ENCODE measurements around the gene BCO2.
"Not testable (repeated sequence)": the region's sequence is repeated elsewhere in the genome, so short reads cannot be mapped to it uniquely, and the experiment has no call there.

Gene BCO2

GRCh38 chr11:112167145-112167544 is 8.2 kb upstream of the BCO2 start, which contains the start of gene TEX12:
Gene TEX12, plus strand, starts transcription at chr11:112167372. Its CDS starts 1,897 bp downstream, at chr11:112169269.
- DNase-seq: no peak

- DNase-seq: no peak
Measured at GRCh38 chr11:112172362-112172994, 2.8 kb upstream of the BCO2 start.

- no peak for DNase-seq
Measured at GRCh38 chr11:112173152-112173551, 2.2 kb upstream of the BCO2 start.

DNA sequence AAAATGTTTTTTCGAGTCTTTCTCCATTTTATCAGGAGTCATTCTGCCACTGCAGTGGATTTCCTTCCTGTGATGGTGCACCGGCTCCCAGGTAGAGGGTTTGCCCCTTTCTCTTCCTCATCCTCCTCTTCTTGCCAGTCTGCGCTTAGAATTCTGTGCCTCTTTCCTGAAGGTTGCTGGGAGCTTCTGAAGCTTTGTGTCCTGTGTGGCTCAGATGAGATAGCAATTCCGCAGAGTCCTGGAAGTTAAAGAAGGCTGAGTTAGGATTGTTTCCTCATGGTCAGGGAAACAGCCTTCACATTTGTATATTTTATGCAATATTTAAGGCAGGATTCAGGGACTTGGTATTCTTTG is 264 bp downstream of the BCO2 start:
- no peak for DNase-seq

DNA sequence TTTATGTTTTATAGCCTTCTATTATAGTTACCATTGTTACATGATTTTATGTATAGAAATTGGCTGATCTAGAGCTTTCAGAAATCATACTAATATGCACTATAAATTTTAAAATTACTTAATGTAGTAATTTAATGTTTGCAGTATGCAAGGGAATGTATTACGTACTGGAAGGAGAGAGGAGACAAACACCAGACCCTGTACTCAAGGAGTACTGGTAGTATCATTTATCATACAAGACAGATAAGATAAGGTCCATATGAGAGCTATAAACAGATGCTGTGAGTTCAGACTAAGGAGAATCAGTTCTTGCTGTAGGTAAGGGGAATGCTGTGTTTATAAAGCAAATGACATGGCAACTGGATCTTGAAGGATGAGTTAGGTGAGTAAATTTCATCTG is 765 bp downstream of the BCO2 start:
- DNase-seq: no peak

DNA sequence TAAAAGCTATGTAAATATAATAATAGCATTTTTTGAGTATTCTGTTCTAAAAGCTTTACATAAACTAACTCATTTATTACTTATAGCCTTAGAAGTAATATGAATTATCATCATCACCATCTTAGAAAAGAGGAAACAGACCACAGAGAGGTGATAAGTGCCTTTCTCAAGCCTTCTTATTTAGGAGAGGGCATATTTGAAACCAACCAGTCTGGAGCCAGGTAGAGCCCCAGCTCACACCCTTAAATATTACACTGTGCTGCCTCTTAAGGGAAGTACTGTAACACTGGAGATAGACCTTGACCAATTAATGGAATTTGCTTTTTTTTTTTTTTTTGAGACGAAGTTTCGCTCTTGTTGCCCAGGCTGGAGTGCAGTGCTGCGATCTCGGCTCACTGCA is 2.3 kb downstream of the BCO2 start:
- no peak for DNase-seq

GRCh38 chr11:112178428-112178827 is 3.1 kb downstream of the BCO2 start:
- no peak for DNase-seq

- no peak for DNase-seq
Measured at GRCh38 chr11:112178936-112179335, 3.6 kb downstream of the BCO2 start.

GRCh38 chr11:112179601-112180000 is 4.3 kb downstream of the BCO2 start:
- no peak for DNase-seq

DNA sequence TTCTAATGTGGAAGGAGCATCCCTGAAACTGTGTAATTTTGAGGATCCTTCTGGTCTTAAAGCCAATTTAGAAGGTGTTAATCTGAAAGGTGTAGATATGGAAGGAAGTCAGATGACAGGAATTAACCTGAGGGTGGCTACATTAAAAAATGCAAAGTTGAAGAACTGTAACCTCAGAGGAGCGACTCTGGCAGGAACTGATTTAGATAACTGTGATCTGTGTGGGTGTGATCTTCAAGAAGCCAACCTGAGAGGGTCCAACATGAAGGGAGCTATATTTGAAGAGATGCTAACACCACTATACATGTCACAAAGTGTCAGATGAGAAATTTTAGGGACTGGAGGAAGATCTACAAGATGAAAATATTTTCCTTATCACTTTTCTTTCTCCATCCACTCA is 7.6 kb downstream of the BCO2 start:
- no peak for DNase-seq

DNA sequence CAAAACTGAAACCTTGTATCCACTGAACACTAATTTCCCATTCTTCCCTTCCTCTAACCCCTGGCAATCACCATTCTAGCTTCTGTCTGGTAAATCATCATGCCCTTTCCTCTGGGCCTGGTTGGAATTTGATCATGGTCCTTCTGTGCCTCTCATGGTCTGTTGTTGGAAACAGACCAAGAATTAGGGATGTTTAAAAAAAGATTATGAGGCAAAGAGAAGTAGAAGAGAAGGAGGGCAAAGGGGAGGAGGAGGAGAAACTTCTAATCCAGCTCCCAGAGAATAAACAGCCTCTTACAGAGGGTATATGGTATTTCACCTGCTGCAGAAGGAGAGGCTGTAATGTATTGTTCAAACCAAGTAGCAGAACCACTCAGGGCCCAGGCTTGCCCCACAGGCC is 10.6 kb downstream of the BCO2 start:
- DNase-seq: no peak

DNA sequence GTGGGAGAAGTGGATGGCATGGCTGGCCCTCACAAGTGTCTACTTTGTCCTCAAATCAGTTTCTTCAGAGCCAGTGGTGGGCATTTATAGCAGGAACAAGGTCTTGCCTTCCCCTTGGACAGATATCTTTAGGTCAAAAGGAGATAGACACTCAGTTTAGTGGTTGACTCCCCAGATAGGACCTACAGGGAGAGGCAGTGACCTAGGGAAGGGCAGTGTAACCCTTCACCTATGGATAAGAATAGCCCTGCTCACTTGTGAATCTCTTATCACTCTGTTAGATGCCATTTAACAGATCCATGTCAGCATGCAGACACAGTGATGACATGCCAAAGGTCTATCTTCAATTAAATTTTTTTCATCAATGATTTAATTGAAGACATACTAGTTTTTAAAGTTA is 11.0 kb downstream of the BCO2 start:
- no peak for DNase-seq

- not testable (repeated sequence) for DNase-seq
Measured at GRCh38 chr11:112195113-112195512, 19.8 kb downstream of the BCO2 start.

DNA sequence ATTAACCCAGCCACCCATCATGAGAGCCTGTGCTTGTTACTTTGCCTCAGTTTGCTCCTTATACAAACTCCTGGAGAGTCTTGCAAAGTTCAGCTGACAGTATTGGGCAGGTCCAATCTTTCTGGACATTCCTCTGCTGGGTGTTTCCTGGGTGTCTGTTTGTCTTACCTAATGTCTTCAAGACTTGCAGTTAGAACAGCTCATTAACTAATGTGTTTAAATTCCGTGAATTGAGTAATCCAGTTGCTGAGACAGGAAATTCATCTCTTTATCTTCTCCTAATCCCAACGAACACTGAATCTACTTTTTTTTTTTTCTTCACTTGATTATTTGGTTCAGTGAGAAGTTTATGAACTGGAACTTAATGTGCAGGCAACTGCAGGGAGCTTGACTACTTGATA is 20.6 kb downstream of the BCO2 start:
- DNase-seq: no peak

DNA sequence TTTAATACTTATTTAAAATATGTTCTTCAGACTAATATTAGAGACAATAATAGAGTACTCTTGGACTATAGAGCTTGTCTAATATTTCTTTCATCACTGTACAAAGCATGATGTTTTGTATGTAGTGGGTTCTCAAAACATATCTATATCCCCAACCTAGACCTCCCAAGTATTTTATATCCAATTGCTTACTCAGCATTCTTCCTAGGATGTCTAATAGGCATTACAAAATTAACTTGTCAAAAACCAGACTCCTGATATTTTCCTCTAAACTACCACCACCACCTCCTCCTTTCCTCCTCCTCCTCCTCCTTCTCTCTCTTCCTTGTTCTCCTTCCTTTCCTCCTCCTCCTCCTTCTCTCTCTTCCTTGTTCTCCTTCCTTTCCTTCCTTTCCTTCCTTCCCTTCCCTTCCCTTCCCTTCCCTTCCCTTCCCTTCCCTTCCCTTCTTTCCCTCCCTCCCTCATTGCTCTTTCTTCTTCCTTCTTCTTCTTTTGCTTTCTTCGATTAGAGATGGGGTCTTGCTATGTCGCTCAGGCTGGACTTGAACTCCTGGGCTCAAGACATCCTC is 21.3 kb downstream of the BCO2 start:
- no peak for DNase-seq

- not testable (repeated sequence) for DNase-seq
Measured at GRCh38 chr11:112199101-112199500, 23.8 kb downstream of the BCO2 start.

DNA sequence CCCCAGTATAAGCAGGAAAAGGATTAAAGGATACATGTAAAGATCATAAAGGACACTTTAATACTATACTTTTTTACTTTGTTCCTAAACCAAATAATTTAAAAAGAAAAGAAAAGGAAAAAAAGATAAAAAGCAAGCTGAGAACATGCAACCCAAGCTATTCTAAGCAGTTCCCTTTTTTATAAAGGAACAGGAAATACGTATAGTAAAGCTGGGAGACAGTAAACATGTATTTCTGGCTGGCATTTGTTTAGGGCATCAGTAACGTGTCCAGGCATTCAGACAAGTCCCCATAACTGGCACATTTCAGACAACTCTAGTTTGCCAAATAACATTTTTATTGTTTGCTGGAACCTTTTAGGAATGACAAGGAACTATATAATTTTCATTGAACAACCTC is 24.9 kb downstream of the BCO2 start:
- DNase-seq: no peak

DNA sequence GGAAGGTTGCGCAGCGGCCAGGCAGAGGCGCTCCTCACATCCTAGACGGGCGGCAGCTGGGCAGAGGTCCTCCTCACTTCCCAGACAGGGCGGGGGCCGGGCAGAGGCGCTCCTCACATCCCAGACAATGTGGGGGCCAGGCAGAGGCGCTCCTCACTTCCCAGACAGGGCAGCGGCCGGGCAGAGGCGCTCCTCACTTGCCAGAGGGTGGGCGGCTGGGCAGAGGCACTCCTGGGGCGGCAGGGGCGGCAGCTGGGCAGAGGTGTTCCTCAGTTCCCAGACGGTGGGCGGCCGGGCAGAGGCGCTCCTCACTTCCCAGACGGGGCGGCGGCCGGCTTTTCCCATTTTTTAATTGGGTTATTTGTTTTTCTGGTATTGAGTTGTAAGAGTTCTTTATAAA is 30.8 kb downstream of the BCO2 start:
- DNase-seq: no peak

GRCh38 chr11:112210890-112211289 is 35.6 kb downstream of the BCO2 start:
- no peak for DNase-seq

DNA sequence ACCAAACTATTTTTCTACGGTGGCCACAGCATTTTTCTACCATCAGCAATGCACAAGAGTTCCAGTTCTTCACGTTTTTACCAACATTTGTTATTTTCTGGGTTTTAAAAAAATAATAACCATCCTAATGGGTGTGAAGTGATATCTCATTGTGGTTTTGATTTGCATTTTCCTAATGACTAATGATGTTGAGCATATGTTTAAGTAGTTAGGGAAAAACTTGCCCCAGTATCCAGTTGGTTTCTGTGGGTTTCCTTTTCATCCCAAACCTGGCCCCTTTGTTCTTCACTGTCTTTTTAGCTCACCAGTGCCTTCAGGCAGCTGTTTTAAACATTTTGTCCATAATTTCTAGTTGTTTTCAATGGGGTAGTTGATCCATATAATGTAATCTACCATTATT is 36.2 kb downstream of the BCO2 start:
- DNase-seq: no peak

- DNase-seq: no peak
Measured at GRCh38 chr11:112212290-112212689, 37.0 kb downstream of the BCO2 start.

- no peak for DNase-seq
Measured at GRCh38 chr11:112212710-112213109, 37.4 kb downstream of the BCO2 start.

GRCh38 chr11:112213753-112214152 is 38.4 kb downstream of the BCO2 start:
- DNase-seq: no peak

GRCh38 chr11:112215621-112216020 is 40.3 kb downstream of the BCO2 start:
- no peak for DNase-seq

- no peak for DNase-seq
Measured at GRCh38 chr11:112216561-112217105, 41.3 kb downstream of the BCO2 start.

All from cerebellar nuclear complex (tissue), 1 donor.